ENCODE results near the gene ITPR2.

Gene ITPR2

GRCh38 chr12:26636710-26637328 lies 196.2 kb downstream of the ITPR2 start:
- Histone ChIP-seq H2AFZ (ENCODE audit: low read length) (no peak overlapping the region), H3K9ac (ENCODE audit: low read length) (no peak overlapping the region), H3K36me3 (ENCODE audit: insufficient read depth, low read length) (peaks cover 4% of the 10 kb centered on the region; the same call in 1 of the 2 replicates), H3K4me1 (ENCODE audit: insufficient read depth, low read length, severe bottlenecking) (no peaks in the 10 kb centered on the region), H3K27ac (ENCODE audit: low read depth, low read length, poor library complexity, severe bottlenecking) (no peak overlapping the region), H4K20me1 (ENCODE audit: insufficient read depth, low read length) (no peaks in the 10 kb centered on the region), H3F3A (ENCODE audit: insufficient read depth, low read length) (no peaks in the 10 kb centered on the region), H3K79me2 (ENCODE audit: insufficient read depth, low read length) (no peaks in the 10 kb centered on the region), H3K9me2 (ENCODE audit: low read depth, low read length) (no peaks in the 10 kb centered on the region), H3K4me3 (ENCODE audit: low read depth, low read length, poor library complexity, severe bottlenecking) (no peak overlapping the region), H3K27me3 (ENCODE audit: insufficient read depth, low read length) (no peaks in the 10 kb centered on the region), H3K9me3 (ENCODE audit: low read length) (no peaks in the 10 kb centered on the region), H3K4me2 (ENCODE audit: low read length) (no peak overlapping the region)
- TF ChIP-seq EZH2 (IDR thresholded peaks at IDR 0.05; ENCODE audit: borderline replicate concordance, low read length) (no peak), CTCF (IDR thresholded peaks at IDR 0.05; ENCODE audit: low read length) (no peak)

GRCh38 chr12:26633591-26634210 lies 199.3 kb downstream of the ITPR2 start:
- Histone ChIP-seq H3K4me1 (ENCODE audit: insufficient read depth, low read length, severe bottlenecking) (no peaks in the 10 kb centered on the region), H2AFZ (ENCODE audit: low read length) (no peak overlapping the region), H3F3A (ENCODE audit: insufficient read depth, low read length) (no peaks in the 10 kb centered on the region), H3K4me2 (ENCODE audit: low read length) (no peak overlapping the region), H3K4me3 (ENCODE audit: low read depth, low read length, poor library complexity, severe bottlenecking) (no peak overlapping the region), H3K9me2 (ENCODE audit: low read depth, low read length) (no peaks in the 10 kb centered on the region), H4K20me1 (ENCODE audit: insufficient read depth, low read length) (no peaks in the 10 kb centered on the region), H3K36me3 (ENCODE audit: insufficient read depth, low read length) (no peaks in the 10 kb centered on the region), H3K9ac (ENCODE audit: low read length) (no peak overlapping the region), H3K27me3 (ENCODE audit: insufficient read depth, low read length) (no peaks in the 10 kb centered on the region), H3K27ac (ENCODE audit: low read depth, low read length, poor library complexity, severe bottlenecking) (no peak overlapping the region), H3K79me2 (ENCODE audit: insufficient read depth, low read length) (no peaks in the 10 kb centered on the region), H3K9me3 (ENCODE audit: low read length) (no peaks in the 10 kb centered on the region)
- no peak for TF ChIP-seq EZH2 (IDR thresholded peaks at IDR 0.05; ENCODE audit: borderline replicate concordance, low read length)
- TF ChIP-seq CTCF (IDR thresholded peaks at IDR 0.05; ENCODE audit: low read length) = no peak

GRCh38 chr12:26632756-26633155 lies 200.2 kb downstream of the ITPR2 start:
- no peak for TF ChIP-seq CTCF (IDR thresholded peaks at IDR 0.05; ENCODE audit: low read length)
- Histone ChIP-seq H3K4me1 (ENCODE audit: insufficient read depth, low read length, severe bottlenecking) (no peaks in the 10 kb centered on the region), H3F3A (ENCODE audit: insufficient read depth, low read length) (no peaks in the 10 kb centered on the region), H4K20me1 (ENCODE audit: insufficient read depth, low read length) (no peaks in the 10 kb centered on the region), H3K4me2 (ENCODE audit: low read length) (no peak overlapping the region), H3K9me3 (ENCODE audit: low read length) (no peaks in the 10 kb centered on the region), H3K27me3 (ENCODE audit: insufficient read depth, low read length) (no peaks in the 10 kb centered on the region), H3K4me3 (ENCODE audit: low read depth, low read length, poor library complexity, severe bottlenecking) (no peak overlapping the region), H3K79me2 (ENCODE audit: insufficient read depth, low read length) (no peaks in the 10 kb centered on the region), H3K9ac (ENCODE audit: low read length) (no peak overlapping the region), H3K36me3 (ENCODE audit: insufficient read depth, low read length) (peaks cover 8% of the 10 kb centered on the region; the same call in 1 of the 2 replicates), H2AFZ (ENCODE audit: low read length) (no peak overlapping the region), H3K27ac (ENCODE audit: low read depth, low read length, poor library complexity, severe bottlenecking) (no peak overlapping the region), H3K9me2 (ENCODE audit: low read depth, low read length) (no peaks in the 10 kb centered on the region)

All from OCI-LY1 (cell line).